HTERT RPE-1 (cell line): ENCODE results near the gene PCBP2.
"Not testable (repeated sequence)": the region's sequence is repeated elsewhere in the genome, so short reads cannot be mapped to it uniquely, and the experiment has no call there.

Experiments used
- in situ Hi-C: fragments of 300-500 bp; cut with MboI; formaldehyde crosslinking; loops from 4 replicates; pipeline ENCODE4 v1.14.3; 2020; ENCODE audit warnings: low sequenced_read_pairs

PCBP2 gene

GRCh38 chr12:53467880-53468279 lies 16.0 kb downstream of the PCBP2 start:
- in situ Hi-C loops, result no loop called here

GRCh38 chr12:53468282-53468681 lies 16.4 kb downstream of the PCBP2 start:
- in situ Hi-C loops, result no loop called here

DNA sequence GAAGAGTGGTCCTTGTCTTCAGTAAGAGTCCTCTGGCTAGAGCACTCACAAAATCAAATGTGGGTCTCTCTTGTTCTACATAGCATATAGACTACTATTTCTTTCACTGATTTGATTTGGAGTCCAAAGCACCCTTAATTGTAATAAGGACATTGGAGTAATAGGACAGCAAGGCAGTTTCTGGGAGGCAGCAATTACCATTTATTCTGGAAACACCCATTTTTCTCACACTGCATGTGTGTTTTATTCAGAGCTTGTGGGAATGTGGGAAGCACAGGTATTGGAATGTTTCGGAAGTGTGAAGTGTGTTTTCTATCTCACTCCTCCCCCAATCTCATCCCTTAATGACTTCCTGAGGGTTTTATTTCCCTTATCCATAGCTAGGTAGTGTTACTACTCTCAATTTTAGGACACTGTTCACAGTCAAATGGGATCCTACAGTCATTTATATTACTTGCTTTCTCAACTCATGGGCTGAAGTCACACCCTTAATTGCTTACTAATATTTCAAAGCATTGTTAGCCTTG lies 20.2 kb downstream of the PCBP2 start:
- in situ Hi-C loops, result no loop called here

- in situ Hi-C loops, result no loop called here
These were observed 22.2 kb downstream of the PCBP2 start for GRCh38 chr12:53474077-53474476.

DNA sequence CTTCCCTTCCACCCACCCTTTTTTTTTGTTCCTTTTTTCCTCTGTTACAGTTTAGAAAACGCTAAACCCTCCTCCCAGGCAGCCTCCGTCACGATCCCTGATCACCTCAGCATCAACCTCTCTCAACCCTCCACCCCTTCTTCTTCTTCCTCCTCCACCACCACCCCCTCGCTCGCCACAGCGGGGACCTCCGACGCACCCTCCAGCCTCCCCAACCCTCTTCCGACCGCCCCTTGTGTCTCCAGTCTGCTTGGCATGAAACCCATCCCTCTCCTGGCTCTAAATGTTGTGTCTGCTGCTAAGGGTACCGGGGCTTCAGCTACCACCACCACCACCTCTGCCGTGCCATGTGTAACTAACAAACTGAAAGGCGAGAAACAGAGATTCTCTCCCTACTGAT lies 22.9 kb downstream of the PCBP2 start:
- in situ Hi-C loops, result no loop called here

GRCh38 chr12:53476769-53477209 lies 24.9 kb downstream of the PCBP2 start:
- in situ Hi-C loops, result no loop called here

DNA sequence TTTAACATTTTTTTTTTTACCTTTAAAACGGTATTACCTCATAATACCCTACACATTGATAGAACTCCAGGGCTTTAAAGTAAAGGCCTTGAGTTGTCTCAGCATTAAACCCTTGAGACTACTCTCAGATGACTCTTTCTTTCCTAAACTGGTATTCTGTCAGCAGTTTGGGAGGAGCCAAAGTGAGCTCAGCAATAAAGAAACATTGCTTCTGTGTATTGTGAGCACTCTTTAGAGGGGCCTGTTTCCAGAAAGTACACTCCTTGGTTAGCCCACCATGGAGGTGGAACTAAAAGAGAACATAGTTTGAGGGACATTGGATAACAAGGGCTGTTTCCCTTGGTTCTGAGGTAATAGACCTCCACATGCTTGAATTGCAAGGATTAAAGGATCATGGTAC lies 27.0 kb downstream of the PCBP2 start:
- in situ Hi-C loops, result no loop called here

DNA sequence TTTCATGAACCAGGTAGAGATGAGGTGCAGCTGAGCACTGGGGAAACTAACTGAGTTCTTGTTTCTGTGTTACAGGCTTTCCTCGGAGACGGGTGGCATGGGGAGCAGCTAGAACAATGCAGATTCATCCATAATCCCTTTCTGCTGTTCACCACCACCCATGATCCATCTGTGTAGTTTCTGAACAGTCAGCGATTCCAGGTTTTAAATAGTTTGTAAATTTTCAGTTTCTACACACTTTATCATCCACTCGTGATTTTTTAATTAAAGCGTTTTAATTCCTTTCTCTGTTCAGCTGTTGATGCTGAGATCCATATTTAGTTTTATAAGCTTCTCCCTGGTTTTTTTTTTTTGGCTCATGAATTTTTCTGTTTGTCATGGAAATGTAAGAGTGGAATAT lies 27.4 kb downstream of the PCBP2 start:
- in situ Hi-C loops, result no loop called here

DNA sequence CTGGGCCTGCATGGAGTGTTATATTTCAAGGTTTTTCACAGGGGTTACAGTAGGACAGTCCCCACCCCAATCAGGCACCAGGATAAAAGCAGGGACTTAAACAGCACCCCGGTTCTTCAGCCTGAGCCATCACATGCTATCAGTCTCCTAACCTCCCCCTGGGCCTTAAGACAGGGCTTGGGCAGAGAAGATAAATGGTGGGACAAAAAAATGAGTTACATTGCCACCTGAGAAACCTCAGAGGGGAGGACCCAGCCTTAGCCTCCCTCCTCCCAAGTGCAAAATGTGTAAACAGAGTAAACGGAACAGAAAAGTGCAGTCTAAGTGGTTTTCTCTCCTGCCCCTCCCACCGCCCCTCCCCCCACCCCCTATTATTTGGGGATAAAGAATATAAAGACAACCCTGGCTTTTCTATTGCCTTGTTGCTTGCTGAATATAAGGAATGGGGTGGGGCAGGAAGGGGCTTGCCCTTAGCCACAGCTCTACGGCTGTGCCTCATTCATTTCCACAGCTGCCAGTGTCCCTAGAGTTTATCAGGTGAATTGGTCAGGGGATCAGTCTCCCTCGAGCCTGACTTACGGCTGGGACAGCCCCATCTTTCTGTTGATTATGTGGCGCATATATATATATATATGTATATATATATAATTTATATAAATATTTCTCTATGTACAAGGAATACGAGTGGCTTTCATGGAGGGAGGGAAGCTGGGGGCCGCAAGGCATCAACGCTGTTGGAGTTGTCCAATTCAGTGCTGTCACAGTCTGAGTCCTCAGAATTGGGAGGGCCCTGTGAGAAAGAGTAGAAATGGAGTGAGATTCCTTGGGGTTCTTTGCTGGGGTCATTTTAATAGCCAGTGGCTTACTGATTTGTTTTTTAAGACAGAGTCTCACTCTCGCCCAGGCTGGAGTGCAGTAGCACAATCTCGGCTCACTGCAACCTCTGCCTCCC lies 28.9 kb downstream of the PCBP2 start:
- in situ Hi-C loops, result no loop called here

- in situ Hi-C loops, result not testable (repeated sequence)
These were observed 29.6 kb downstream of the PCBP2 start for GRCh38 chr12:53481458-53481857.

GRCh38 chr12:53481939-53482586 lies 30.2 kb downstream of the PCBP2 start:
- in situ Hi-C loops, result no loop called here

GRCh38 chr12:53482626-53483168 lies 30.8 kb downstream of the PCBP2 start:
- in situ Hi-C loops, result no loop called here

DNA sequence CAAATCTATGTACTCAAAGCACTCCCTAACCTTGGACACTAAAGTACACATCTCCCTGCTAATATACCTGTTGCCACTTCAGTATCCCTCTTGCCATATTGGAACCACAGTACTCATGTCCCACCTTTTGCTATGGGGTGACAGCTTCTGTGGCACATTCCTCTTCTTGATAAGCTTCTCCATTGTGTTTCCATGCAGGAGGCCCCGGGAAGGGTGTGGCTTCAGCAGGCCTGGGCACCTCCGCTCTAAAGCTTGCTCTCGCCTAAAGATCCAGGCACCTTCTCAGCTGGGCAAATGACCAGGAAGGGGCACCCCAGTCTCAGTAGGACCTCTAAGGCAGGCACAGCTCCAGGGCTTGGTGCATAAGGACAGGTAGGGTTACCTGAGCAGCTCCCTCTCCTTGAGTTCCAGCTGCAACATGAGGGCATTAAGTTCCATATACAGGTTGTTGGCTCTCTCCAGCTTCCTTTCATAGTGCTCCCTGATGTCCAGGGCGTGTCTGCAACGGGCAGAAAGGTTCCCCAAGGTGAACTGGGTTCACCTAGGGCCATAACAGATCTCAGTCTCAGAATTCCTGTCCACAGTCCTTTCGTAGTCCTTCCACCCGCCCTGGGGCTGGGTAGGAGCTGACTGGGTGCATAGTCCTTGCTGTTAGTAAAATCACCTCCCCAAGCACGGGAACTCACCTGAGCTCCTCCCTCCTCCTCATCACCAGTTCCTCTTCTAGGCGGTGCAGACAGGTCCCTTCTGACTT lies 31.5 kb downstream of the PCBP2 start:
- in situ Hi-C loops, result no loop called here

DNA sequence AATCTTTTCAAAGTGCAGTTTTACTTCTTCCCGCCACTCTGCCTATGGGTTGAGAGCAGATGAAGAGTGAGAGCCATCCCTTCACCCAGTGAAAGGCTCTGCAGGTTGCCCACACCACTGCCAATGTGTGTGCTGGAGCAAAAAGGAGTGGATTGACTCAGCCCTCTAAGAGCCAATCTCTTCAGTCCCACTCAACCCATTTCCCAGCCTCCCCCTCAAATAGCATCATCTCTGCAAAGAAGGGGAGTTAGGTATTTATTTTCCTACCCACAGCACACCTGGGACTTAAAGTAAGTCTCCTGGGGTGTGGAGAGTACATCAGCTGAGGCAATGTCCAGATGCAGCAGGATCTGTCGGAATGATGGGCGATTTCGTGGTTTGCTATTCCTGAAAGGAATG lies 32.1 kb downstream of the PCBP2 start:
- in situ Hi-C loops, result no loop called here

DNA sequence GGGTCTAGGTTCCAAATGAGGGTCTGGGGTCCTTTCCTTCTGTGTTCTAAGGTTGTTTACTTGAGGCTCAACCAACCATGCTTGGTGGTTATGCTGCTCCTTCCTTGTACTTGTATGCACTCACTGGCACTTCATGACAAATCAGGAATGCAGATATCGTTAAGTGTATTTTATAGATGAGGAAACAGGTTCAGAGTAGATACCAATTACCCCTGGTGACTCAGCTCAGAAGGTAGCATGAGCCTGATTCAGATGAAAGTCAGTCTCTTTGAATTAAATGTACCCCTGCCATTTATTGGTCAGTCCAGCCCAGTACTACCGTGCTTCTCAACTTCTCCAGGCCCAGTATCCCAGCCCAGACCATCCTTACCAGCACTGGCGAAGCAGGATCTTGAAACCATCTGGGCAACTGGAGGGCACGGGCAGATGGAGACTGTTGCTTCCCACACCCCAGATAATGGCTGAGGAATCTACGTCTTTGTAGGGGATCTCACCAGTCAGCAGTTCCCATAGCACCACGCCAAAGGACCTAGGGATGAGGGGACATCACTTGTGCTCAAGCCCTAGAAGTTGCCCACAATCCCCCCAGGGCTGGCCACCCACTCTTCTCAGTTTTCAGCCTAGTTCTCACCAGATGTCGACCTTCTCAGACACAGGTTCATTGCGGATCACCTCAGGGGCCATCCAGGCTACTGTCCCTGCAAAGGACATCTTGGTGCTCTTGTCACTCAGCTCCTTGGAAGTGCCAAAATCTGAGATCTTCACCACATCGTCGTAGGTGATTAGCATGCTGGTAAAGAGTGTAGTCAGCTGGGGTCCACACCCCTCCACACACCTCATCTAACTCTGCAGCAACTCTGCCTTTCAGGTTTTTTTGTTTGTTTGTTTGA lies 33.0 kb downstream of the PCBP2 start:
- in situ Hi-C loops, result no loop called here

- in situ Hi-C loops, result no loop called here
These were observed 34.2 kb downstream of the PCBP2 start for GRCh38 chr12:53485955-53486735.

DNA sequence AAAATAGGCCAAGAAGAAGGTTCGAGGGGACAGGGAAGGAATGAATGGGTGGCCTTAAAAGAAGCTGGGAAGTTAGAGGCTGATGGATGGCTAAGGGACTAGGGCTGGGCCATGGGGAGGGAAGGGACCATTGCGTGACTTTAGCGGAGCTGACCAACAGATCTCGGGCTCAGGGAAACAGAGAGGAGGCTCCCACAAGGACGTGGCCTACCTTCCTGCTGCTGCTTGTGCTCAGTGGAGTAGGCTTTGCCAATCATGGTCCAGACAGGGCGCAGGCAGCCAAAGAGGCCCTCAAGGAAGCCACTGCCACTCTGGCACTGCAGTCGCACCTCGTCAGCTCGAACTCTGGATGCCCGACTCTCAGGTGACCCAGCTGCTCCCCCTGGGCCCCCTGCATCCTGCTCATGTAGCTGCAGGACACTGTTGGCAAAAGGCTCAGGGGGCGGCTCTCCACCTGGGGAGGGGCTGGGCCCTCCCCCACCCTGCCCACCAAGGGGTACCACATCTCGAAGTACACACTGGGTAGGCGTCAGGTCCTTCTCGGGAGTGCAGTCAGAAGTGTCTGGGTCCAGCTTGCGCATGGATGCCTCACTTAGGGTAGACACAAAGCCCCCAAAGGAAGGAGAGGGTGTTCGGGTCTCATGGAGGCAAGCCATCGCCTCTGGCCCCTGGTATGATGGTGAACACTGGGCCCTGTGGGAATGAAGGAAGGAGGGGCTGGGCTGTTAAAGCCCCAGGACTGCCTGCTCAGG lies 35.0 kb downstream of the PCBP2 start:
- in situ Hi-C loops, result no loop called here

- in situ Hi-C loops, result no loop called here
These were observed 37.5 kb downstream of the PCBP2 start for GRCh38 chr12:53489242-53489864.
